K562 (cell line): ENCODE results near the gene ST6GAL1. TPM values are rescaled to one million over a fixed set of nuclear protein-coding genes. Genes with fewer than 3 reads are reported as not detected.

Experiments
- ARID3B ChIP-seq: fragments of 250-450 bp; sonication (Bioruptor Pico); IDR thresholded peaks from 2 replicates; pipeline ENCODE4 v1.4.0; 2020; ENCODE audit warnings: borderline replicate concordance
- ATF3 ChIP-seq, 2 experiments: fragments of 450-650 bp in 1 of 2; sonication (generic) in 1 of 2; formaldehyde crosslinking in 1 of 2; IDR thresholded peaks in 1 of 2; conservative IDR thresholded peaks in 1 of 2; 2 replicates each; pipeline versions ENCODE4 v1.6.1 to v1.8.1; 2016 to 2023; ENCODE audit warnings: mild to moderate bottlenecking in 2 of 2, moderate library complexity in 2 of 2, inconsistent platforms in 1 of 2, missing genetic modification reagents in 1 of 2
- DLX4 ChIP-seq: fragments of 250-450 bp; sonication (Bioruptor Pico); IDR thresholded peaks from 2 replicates; pipeline ENCODE4 v1.6.1; 2021; ENCODE audit warnings: mild to moderate bottlenecking
- FOXK1 ChIP-seq: sonication (generic); formaldehyde crosslinking; IDR thresholded peaks from 2 replicates; pipeline ENCODE4 v1.8.0; 2022; ENCODE audit warnings: missing genetic modification reagents, mild to moderate bottlenecking, borderline replicate concordance
- KAT2B ChIP-seq: IDR thresholded peaks from one replicate; pipeline ENCODE4 v1.6.1; 2012; ENCODE audit warnings: low read depth, mild to moderate bottlenecking, control low read depth, inconsistent platforms, low read length, moderate library complexity
- PBX2 ChIP-seq, 2 experiments: IDR thresholded peaks in 1 of 2; conservative IDR thresholded peaks in 1 of 2; 2 replicates each; pipeline ENCODE4 v1.6.1; 2016; ENCODE audit warnings: low read depth in 2 of 2, mild to moderate bottlenecking in 1 of 2, missing compliant biosample characterization in 1 of 2, missing genetic modification characterization in 1 of 2, moderate library complexity in 1 of 2
- POLR2AphosphoS5 ChIP-seq: IDR thresholded peaks from 2 replicates; pipeline ENCODE4 v1.6.1; 2011; ENCODE audit warnings: mild to moderate bottlenecking, low read depth, low read length, moderate library complexity; ENCODE audit not compliant: control insufficient read depth, insufficient read depth
- SMARCB1 ChIP-seq: IDR thresholded peaks from 2 replicates; pipeline ENCODE4 v1.6.1; 2011; ENCODE audit warnings: improper control_type of control experiment, low read depth; ENCODE audit not compliant: insufficient read length
- SRSF1 ChIP-seq: fragments of 200-400 bp; formaldehyde crosslinking; IDR thresholded peaks from 2 replicates; pipeline ENCODE4 v1.6.1; 2017; ENCODE audit warnings: mild to moderate bottlenecking, low read depth, low read length, moderate library complexity
- SRSF9 ChIP-seq: fragments of 200-400 bp; formaldehyde crosslinking; IDR thresholded peaks from 2 replicates; pipeline ENCODE4 v1.6.1; 2017; ENCODE audit warnings: low read depth, low read length, borderline replicate concordance
- ZBTB12 ChIP-seq: fragments of 250-450 bp; sonication (Bioruptor Pico); IDR thresholded peaks from 2 replicates; pipeline ENCODE4 v1.4.0; 2020
- ZNF121 ChIP-seq: sonication (generic); formaldehyde crosslinking; conservative IDR thresholded peaks from 2 replicates; pipeline ENCODE4 v1.8.0; 2022; ENCODE audit warnings: missing genetic modification reagents
- ZNF184 ChIP-seq: sonication (generic); formaldehyde crosslinking; IDR thresholded peaks from 2 replicates; pipeline ENCODE4 v1.5.0; 2020; ENCODE audit warnings: missing genetic modification reagents
- ZNF212 ChIP-seq: fragments of 450-650 bp; formaldehyde crosslinking; IDR thresholded peaks from 2 replicates; pipeline ENCODE4 v1.4.0; 2020; ENCODE audit warnings: mild to moderate bottlenecking
- ZNF584 ChIP-seq: fragments of 200-800 bp; sonication (Bioruptor generic); IDR thresholded peaks from 2 replicates; pipeline ENCODE4 v1.6.1; 2016; ENCODE audit warnings: low read depth, mild to moderate bottlenecking, missing genetic modification characterization, missing compliant biosample characterization
- polyA plus RNA-seq, 8 experiments: library from polyadenylated mRNA; depleted of rRNA in 4 of 8; stranded (reverse) in 5 of 8; unstranded in 3 of 8; fragments of >200 nt; fragmentation: Nextera tagmentation in 2 of 8; fragmentation: Illumina TruSeq in 1 of 8; extraction: Ambion mirVana in 2 of 8; extraction: Trizol in 1 of 8; gene quantifications; 2 replicates each; pipeline versions ENCODE4 v1.2.1 to v1.2.3, GENCODE V29; 2011 to 2014; ENCODE audit warnings: inconsistent platforms in 1 of 8, missing spikeins in 1 of 8
- total RNA-seq, 7 experiments: library from RNA; depleted of rRNA in 6 of 7; stranded (reverse); fragments of >200 nt in 6 of 7; fragmentation: Illumina TruSeq in 2 of 7; extraction: Trizol in 2 of 7; gene quantifications; 2 replicates each; pipeline versions ENCODE4 v1.2.1 to v1.2.3, GENCODE V29; 2011 to 2021; ENCODE audit warnings: low replicate concordance in 1 of 7

Gene ST6GAL1
- total and polyA plus RNA-seq, 9 of the 15 experiments (the other 6 are each of a cell fraction or from before 2014, with no cell fraction given), result 31.9 to 145 (median 71.0) TPM

GRCh38 chr3:186909078-186909853, 21.1 kb upstream of the ST6GAL1 start (continued):
- TF ChIP-seq KAT2B (no peak), FOXK1 (CRISPR knock-in tag) (no peak), ZNF184 (CRISPR knock-in tag) (no peak), ZNF584 (CRISPR knock-in tag) (0 out of 2 replicates have a peak, but pooled peaks have one; percentile 74), POLR2AphosphoS5 (peak; percentile 58; the same call in 1 of the 2 replicates), PBX2 (CRISPR knock-in tag; IDR thresholded peaks at IDR 0.05; ENCODE audit: low read depth) (no peak), PBX2 (tag; conservative IDR thresholded peaks at IDR 0.05; ENCODE audit: low read depth) (no peak), ZNF121 (CRISPR knock-in tag) (peak; percentile 89), SRSF1 (no peak), ZNF212 (no peak), ATF3 (IDR thresholded peaks at IDR 0.05) (no peak), ATF3 (CRISPR knock-in tag; conservative IDR thresholded peaks at IDR 0.05) (no peak), ZBTB12 (CRISPR knock-in tag) (no peak), ARID3B (CRISPR knock-in tag) (no peak), SMARCB1 (no peak), DLX4 (CRISPR knock-in tag) (no peak), SRSF9 (no peak)
